ENCODE results near the gene UBL4A. TPM values are rescaled to one million over a fixed set of nuclear protein-coding genes. Genes with fewer than 3 reads are reported as not detected.

Gene UBL4A
- polyA plus RNA-seq, 1 of the 3 experiments (the other 2 are of a cell fraction), result 27.8 TPM

GRCh38 chrX:154525606-154526490 is 39.4 kb upstream of the UBL4A start:
- no peaks in the 10 kb centered on the region for H3K79me2 ChIP-seq (ENCODE audit: insufficient read depth)
- no peak overlapping the region for H3K27ac ChIP-seq (ENCODE audit: low read depth in 2 of 2, low read length in 1 of 2)
- no peak overlapping the region for H3K4me3 ChIP-seq (ENCODE audit: low read depth in 2 of 2, low read length in 1 of 2)
- H3K4me2 ChIP-seq, result no peak overlapping the region
- no peaks in the 10 kb centered on the region for H3K36me3 ChIP-seq (replicated peaks in 1 of 2; ENCODE audit: control insufficient read depth in 1 of 2, insufficient read depth in 2 of 2, low read length in 1 of 2)
- peaks cover 18% of the 10 kb centered on the region; the same call in 1 of the 2 replicates for H3K27me3 ChIP-seq (ENCODE audit: insufficient read depth)
- no peak overlapping the region for H3K9ac ChIP-seq
- H4K20me1 ChIP-seq (ENCODE audit: insufficient read depth), result no peaks in the 10 kb centered on the region
- ChIA-PET CTCF (interaction anchor here (0.9 to 1.8 kb wide), 2 partner anchors 12 to 44 kb away, joined by 4 to 6 read pairs; no protein-coding TSS in a partner anchor), POLR2A (interaction anchor here (1.7 kb wide), 1 partner anchor 17 kb away, joined by 6 read pairs; no protein-coding TSS in a partner anchor)
- H3K4me1 ChIP-seq (ENCODE audit: control insufficient read depth in 1 of 2, insufficient read depth in 2 of 2, low read depth in 1 of 2, low read length in 1 of 2), result peaks cover 3 to 4% of the 10 kb centered on the region in 2 experiments; a peak in 2 of 4 replicates
- 44% methylated on average over 14 of the region's 14 CpGs for WGBS (ENCODE audit: low lambda C conversion rate)
- H3K9me3 ChIP-seq, result no peaks in the 10 kb centered on the region
- no peaks in the 10 kb centered on the region for H3K9me2 ChIP-seq
- no peak for DNase-seq
- H2AFZ ChIP-seq (ENCODE audit: low read depth), result no peak overlapping the region
- TF ChIP-seq MXI1 (IDR thresholded peaks at IDR 0.05; ENCODE audit: low read depth, low read length) (no peak), TEAD4 (IDR thresholded peaks at IDR 0.05; ENCODE audit: borderline replicate concordance, insufficient read depth) (no peak), FOSL2 (IDR thresholded peaks at IDR 0.05; ENCODE audit: borderline replicate concordance, low read depth) (no peak), TAF1 (IDR thresholded peaks at IDR 0.05; ENCODE audit: borderline replicate concordance, low read depth, low read length) (no peak), RXRA (IDR thresholded peaks at IDR 0.05; ENCODE audit: borderline replicate concordance, low read depth) (no peak), RAD21 (IDR thresholded peaks at IDR 0.05; ENCODE audit: low read length) (no peak)
- H3F3A ChIP-seq (replicated peaks; ENCODE audit: insufficient read depth), result peaks cover 4% of the 10 kb centered on the region

- POLR2A ChIA-PET, result no interaction called here
These were observed 33.0 kb upstream of the UBL4A start for GRCh38 chrX:154519389-154519788.

More at GRCh38 chrX:154519389-154519788, 33.0 kb upstream of the UBL4A start:
- Histone ChIP-seq H3K79me2 (ENCODE audit: insufficient read depth) (peaks cover 6% of the 10 kb centered on the region), H3K27me3 (ENCODE audit: insufficient read depth) (peaks cover 18% of the 10 kb centered on the region; the same call in 1 of the 2 replicates), H3K27ac (ENCODE audit: low read depth in 2 of 2, low read length in 1 of 2) (no peak overlapping the region), H3K4me2 (no peak overlapping the region), H3F3A (replicated peaks; ENCODE audit: insufficient read depth) (no peaks in the 10 kb centered on the region), H2AFZ (ENCODE audit: low read depth) (no peak overlapping the region), H3K4me3 (ENCODE audit: low read depth in 2 of 2, low read length in 1 of 2) (no peak overlapping the region), H3K4me1 (ENCODE audit: control insufficient read depth in 1 of 2, insufficient read depth in 2 of 2, low read depth in 1 of 2, low read length in 1 of 2) (peaks cover 0 to 6% of the 10 kb centered on the region in 2 experiments; a peak in 1 of 4 replicates), H3K9ac (no peak overlapping the region), H3K36me3 (replicated peaks in 1 of 2; ENCODE audit: control insufficient read depth in 1 of 2, insufficient read depth in 2 of 2, low read length in 1 of 2) (no peaks in the 10 kb centered on the region), H3K9me3 (no peaks in the 10 kb centered on the region), H4K20me1 (ENCODE audit: insufficient read depth) (no peaks in the 10 kb centered on the region), H3K9me2 (no peaks in the 10 kb centered on the region)
- WGBS (ENCODE audit: low lambda C conversion rate), result 67% methylated on average over 8 of the region's 8 CpGs
- CTCF ChIA-PET, result interaction anchor here (1.7 to 3.0 kb wide), 2 partner anchors 8 to 15 kb away, joined by 4 to 14 read pairs; no protein-coding TSS in a partner anchor
- DNase-seq, result no peak
- TF ChIP-seq ZBTB33 (IDR thresholded peaks at IDR 0.05; ENCODE audit: borderline replicate concordance, low read depth), result no peak
- TF ChIP-seq CTCF (IDR thresholded peaks at IDR 0.05), result no peak
- TF ChIP-seq CHD2 (IDR thresholded peaks at IDR 0.05; ENCODE audit: low read length, partially characterized antibody), result no peak
- no peak for TF ChIP-seq EZH2phosphoT487 (IDR thresholded peaks at IDR 0.05; ENCODE audit: borderline replicate concordance, low read depth)
